Measurements from ENCODE around the gene TRIM58. TPM values are rescaled to one million over a fixed set of nuclear protein-coding genes. Genes with fewer than 3 reads are reported as not detected.

Gene TRIM58
- total RNA-seq, 1 experiment from 2014 or later: not detected

Other genes starting within 250 kb of the TRIM58 start
- gene OR13G1, start 177.4 kb upstream of the TRIM58 start, total RNA-seq (2021; ENCODE audit: unreplicated experiment): not detected
- gene OR6F1, start 140.5 kb upstream of the TRIM58 start, total RNA-seq (2021; ENCODE audit: unreplicated experiment): not detected
- gene OR14K1, start 118.6 kb upstream of the TRIM58 start, total RNA-seq (2021; ENCODE audit: unreplicated experiment): not detected
- not detected for gene OR14A2, start 109.0 kb upstream of the TRIM58 start, total RNA-seq (2021; ENCODE audit: unreplicated experiment)
- gene OR1C1, start 96.6 kb upstream of the TRIM58 start, total RNA-seq (2021; ENCODE audit: unreplicated experiment): not detected
- gene OR14A16, start 33.1 kb upstream of the TRIM58 start, total RNA-seq (2021; ENCODE audit: unreplicated experiment): not detected
- not detected for gene OR11L1, start 15.3 kb upstream of the TRIM58 start, total RNA-seq (2021; ENCODE audit: unreplicated experiment)
- gene OR2W3, start 38.4 kb downstream of the TRIM58 start, total RNA-seq (2021; ENCODE audit: unreplicated experiment): not detected
- gene OR2T8, start 63.1 kb downstream of the TRIM58 start, total RNA-seq (2021; ENCODE audit: unreplicated experiment): not detected
- not detected for gene OR2AJ1, start 67.7 kb downstream of the TRIM58 start, total RNA-seq (2021; ENCODE audit: unreplicated experiment)
- not detected for gene OR2L8, start 91.7 kb downstream of the TRIM58 start, total RNA-seq (2021; ENCODE audit: unreplicated experiment)
- not detected for gene OR2AK2, start 108.0 kb downstream of the TRIM58 start, total RNA-seq (2021; ENCODE audit: unreplicated experiment)
- gene OR2L5, start 156.5 kb downstream of the TRIM58 start, total RNA-seq (2021; ENCODE audit: unreplicated experiment): not detected
- gene OR2L2, start 172.9 kb downstream of the TRIM58 start, total RNA-seq (2021; ENCODE audit: unreplicated experiment): not detected
- gene OR2L3, start 189.6 kb downstream of the TRIM58 start, total RNA-seq (2021; ENCODE audit: unreplicated experiment): not detected
- not detected for gene OR2L13, start 238.0 kb downstream of the TRIM58 start, total RNA-seq (2021; ENCODE audit: unreplicated experiment)

Measured in HCT116 (cell line).